ENCODE results near the gene MLKL. TPM values are rescaled to one million over a fixed set of nuclear protein-coding genes. Genes with fewer than 3 reads are reported as not detected.

MLKL gene
- total and polyA plus RNA-seq, 2 experiments from 2014 or later: 10.4 to 13.6 TPM

- no peaks in the 10 kb centered on the region for H3K36me3 ChIP-seq (ENCODE audit: low read depth)
- no peak for DNase-seq
- no peak overlapping the region for H3K27ac ChIP-seq
- 60 to 63% methylated on average over 9 of the region's 9 CpGs for WGBS, 2 experiments (ENCODE audit: low coverage in 1 of 2, low lambda C conversion rate in 2 of 2, missing lambda C conversion rate in 2 of 2)
- no peaks in the 10 kb centered on the region for H3K9me2 ChIP-seq (ENCODE audit: insufficient read depth)
- no peaks in the 10 kb centered on the region for H3K27me3 ChIP-seq (replicated peaks; ENCODE audit: insufficient read depth)
- no peaks in the 10 kb centered on the region for H4K20me1 ChIP-seq (ENCODE audit: insufficient read depth)
- H3K9me3 ChIP-seq (ENCODE audit: low read depth): no peaks in the 10 kb centered on the region
- no peaks in the 10 kb centered on the region for H3F3A ChIP-seq (ENCODE audit: insufficient read depth)
- TF ChIP-seq EZH2phosphoT487 (IDR thresholded peaks at IDR 0.05; ENCODE audit: insufficient read depth, low read depth): no peak
- no peak for TF ChIP-seq EZH2 (IDR thresholded peaks at IDR 0.05; ENCODE audit: insufficient read depth, poor library complexity, severe bottlenecking)
- in situ Hi-C loops (cut with MboI): no loop called here
- no peak overlapping the region for H3K9ac ChIP-seq
- H3K4me3 ChIP-seq: no peak overlapping the region
- no peaks in the 10 kb centered on the region; the same call in 1 of the 2 replicates for H3K4me1 ChIP-seq (ENCODE audit: insufficient read depth)
- H3K79me2 ChIP-seq (ENCODE audit: insufficient read depth): no peaks in the 10 kb centered on the region
- H2AFZ ChIP-seq: no peak overlapping the region
- no peak overlapping the region for H3K4me2 ChIP-seq (ENCODE audit: unreplicated experiment)
These were observed 36.0 kb upstream of the MLKL start for GRCh38 chr16:74736531-74737157.

- H3K4me1 ChIP-seq (ENCODE audit: insufficient read depth): no peaks in the 10 kb centered on the region
- H3K27ac ChIP-seq: no peak overlapping the region
- no peak overlapping the region for H2AFZ ChIP-seq
- TF ChIP-seq EZH2 (IDR thresholded peaks at IDR 0.05; ENCODE audit: insufficient read depth, poor library complexity, severe bottlenecking) (no peak), EZH2phosphoT487 (IDR thresholded peaks at IDR 0.05; ENCODE audit: insufficient read depth, low read depth) (no peak)
- no peak overlapping the region for H3K4me2 ChIP-seq (ENCODE audit: unreplicated experiment)
- DNase-seq: no peak
- H3K79me2 ChIP-seq (ENCODE audit: insufficient read depth): no peaks in the 10 kb centered on the region
- H3F3A ChIP-seq (ENCODE audit: insufficient read depth): no peaks in the 10 kb centered on the region
- H3K36me3 ChIP-seq (ENCODE audit: low read depth): no peaks in the 10 kb centered on the region
- no peaks in the 10 kb centered on the region for H3K9me2 ChIP-seq (ENCODE audit: insufficient read depth)
- H3K9ac ChIP-seq: no peak overlapping the region
- no peaks in the 10 kb centered on the region for H3K9me3 ChIP-seq (ENCODE audit: low read depth)
- H3K27me3 ChIP-seq (replicated peaks; ENCODE audit: insufficient read depth): no peaks in the 10 kb centered on the region
- no peak overlapping the region for H3K4me3 ChIP-seq
- no peaks in the 10 kb centered on the region for H4K20me1 ChIP-seq (ENCODE audit: insufficient read depth)
- WGBS, 2 experiments (ENCODE audit: low coverage in 1 of 2, low lambda C conversion rate in 2 of 2, missing lambda C conversion rate in 2 of 2): 89 to 93% methylated on average over 3 of the region's 3 CpGs
- in situ Hi-C loops (cut with MboI): no loop called here
These were observed 34.9 kb upstream of the MLKL start for GRCh38 chr16:74735554-74735953.

- Histone ChIP-seq H3K9ac (no peak overlapping the region), H3K27ac (no peak overlapping the region), H3K4me1 (ENCODE audit: insufficient read depth) (no peaks in the 10 kb centered on the region), H3K9me2 (ENCODE audit: insufficient read depth) (no peaks in the 10 kb centered on the region), H3K9me3 (ENCODE audit: low read depth) (no peaks in the 10 kb centered on the region), H3K79me2 (ENCODE audit: insufficient read depth) (no peaks in the 10 kb centered on the region), H4K20me1 (ENCODE audit: insufficient read depth) (no peaks in the 10 kb centered on the region), H2AFZ (no peak overlapping the region), H3K4me3 (no peak overlapping the region), H3K27me3 (replicated peaks; ENCODE audit: insufficient read depth) (no peaks in the 10 kb centered on the region), H3F3A (ENCODE audit: insufficient read depth) (no peaks in the 10 kb centered on the region), H3K4me2 (ENCODE audit: unreplicated experiment) (no peak overlapping the region), H3K36me3 (ENCODE audit: low read depth) (no peaks in the 10 kb centered on the region)
- 81% methylated on average over 10 of the region's 10 CpGs for WGBS, 2 experiments (ENCODE audit: low coverage in 1 of 2, low lambda C conversion rate in 2 of 2, missing lambda C conversion rate in 2 of 2)
- DNase-seq: no peak
- in situ Hi-C loops (cut with MboI): no loop called here
- TF ChIP-seq EZH2 (IDR thresholded peaks at IDR 0.05; ENCODE audit: insufficient read depth, poor library complexity, severe bottlenecking) (no peak), EZH2phosphoT487 (IDR thresholded peaks at IDR 0.05; ENCODE audit: insufficient read depth, low read depth) (no peak)
These were observed 34.4 kb upstream of the MLKL start for GRCh38 chr16:74735162-74735452.

GRCh38 chr16:74734361-74735161 lies 33.9 kb upstream of the MLKL start:
- no peaks in the 10 kb centered on the region for H3K4me1 ChIP-seq (ENCODE audit: insufficient read depth)
- H3K79me2 ChIP-seq (ENCODE audit: insufficient read depth): no peaks in the 10 kb centered on the region
- no peaks in the 10 kb centered on the region for H3F3A ChIP-seq (ENCODE audit: insufficient read depth)
- no peaks in the 10 kb centered on the region for H3K27me3 ChIP-seq (replicated peaks; ENCODE audit: insufficient read depth)
- no peak overlapping the region for H3K27ac ChIP-seq
- no peak overlapping the region for H3K9ac ChIP-seq
- H2AFZ ChIP-seq: no peak overlapping the region
- TF ChIP-seq EZH2phosphoT487 (IDR thresholded peaks at IDR 0.05; ENCODE audit: insufficient read depth, low read depth): no peak
- TF ChIP-seq EZH2 (IDR thresholded peaks at IDR 0.05; ENCODE audit: insufficient read depth, poor library complexity, severe bottlenecking): no peak
- H3K9me3 ChIP-seq (ENCODE audit: low read depth): no peaks in the 10 kb centered on the region
- H3K9me2 ChIP-seq (ENCODE audit: insufficient read depth): no peaks in the 10 kb centered on the region
- DNase-seq: peak; percentile 27
- H3K4me3 ChIP-seq: no peak overlapping the region
- H4K20me1 ChIP-seq (ENCODE audit: insufficient read depth): no peaks in the 10 kb centered on the region
- H3K36me3 ChIP-seq (ENCODE audit: low read depth): no peaks in the 10 kb centered on the region
- WGBS, 2 experiments (ENCODE audit: low coverage in 1 of 2, low lambda C conversion rate in 2 of 2, missing lambda C conversion rate in 2 of 2): 55 to 59% methylated on average over 19 to 21 of the region's 21 CpGs
- no peak overlapping the region for H3K4me2 ChIP-seq (ENCODE audit: unreplicated experiment)
- in situ Hi-C loops (cut with MboI): no loop called here

Measured in GM23248 (cell line).